HG03108 (cell line): ENCODE results near the gene CCDC175.

Source experiments
- ATAC-seq: cut with Tn5 transposase; IDR thresholded peaks from one replicate; pipeline ENCODE4 v1.9.1; 2021; ENCODE audit warnings: moderate library complexity; ENCODE audit not compliant: unreplicated experiment

The CCDC175 gene

DNA sequence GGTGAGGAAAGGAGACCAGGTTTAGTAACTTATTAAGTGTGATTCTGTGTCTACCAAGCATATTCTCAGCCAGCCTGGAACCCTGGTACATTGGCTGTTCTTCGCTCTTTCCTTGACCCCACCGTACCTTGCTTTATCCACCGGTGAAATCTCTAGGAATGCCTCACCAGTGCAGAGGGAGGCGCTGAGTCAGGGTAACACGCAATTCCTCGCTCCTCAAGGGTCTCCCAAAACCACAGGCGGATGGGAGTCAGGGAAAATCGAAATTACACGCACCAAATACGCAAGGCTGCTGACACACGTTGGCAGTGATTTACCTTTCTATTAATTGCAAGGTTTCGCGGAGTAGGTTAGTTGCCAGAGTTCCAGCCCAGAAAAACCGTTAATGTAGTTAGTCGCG, 93.2 kb downstream of the CCDC175 start:
- ATAC-seq = no peak

DNA sequence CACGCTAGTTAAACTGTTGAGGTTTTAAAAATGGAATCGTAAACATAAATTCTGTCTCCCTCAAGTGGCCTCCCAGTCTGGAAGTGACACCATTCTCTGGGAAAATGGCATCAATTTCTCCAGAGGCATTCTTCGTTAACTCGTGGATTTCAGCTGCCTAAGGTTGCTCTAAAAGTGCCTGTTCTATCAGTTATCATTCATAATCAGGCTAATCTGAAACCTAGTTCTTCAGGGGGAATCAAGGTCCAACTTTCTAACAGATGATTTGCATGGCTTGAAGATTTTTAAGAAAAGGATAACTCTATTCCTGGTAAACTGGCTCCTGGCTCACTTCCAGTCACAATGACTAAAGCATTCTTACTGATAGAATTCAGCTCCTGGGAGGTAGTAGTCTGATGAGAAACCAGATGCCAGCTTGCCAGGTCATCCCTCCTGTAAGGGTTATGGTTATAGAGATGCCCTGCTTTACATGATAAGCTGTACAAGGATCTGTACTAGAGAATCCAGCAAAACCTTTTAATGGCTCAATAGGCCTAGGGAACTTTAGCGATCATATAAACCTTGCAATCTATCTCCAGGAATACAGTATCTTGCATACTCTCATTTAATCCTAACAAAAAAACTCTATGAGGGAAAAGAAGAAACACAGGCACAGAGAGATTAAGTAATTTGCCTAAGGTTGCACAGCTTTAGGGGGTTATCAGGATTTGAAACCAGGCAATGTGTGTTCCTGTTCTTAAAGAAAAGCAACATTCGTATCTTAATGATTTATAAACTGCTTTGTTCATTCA, 93.9 kb downstream of the CCDC175 start:
- ATAC-seq = no peak

DNA sequence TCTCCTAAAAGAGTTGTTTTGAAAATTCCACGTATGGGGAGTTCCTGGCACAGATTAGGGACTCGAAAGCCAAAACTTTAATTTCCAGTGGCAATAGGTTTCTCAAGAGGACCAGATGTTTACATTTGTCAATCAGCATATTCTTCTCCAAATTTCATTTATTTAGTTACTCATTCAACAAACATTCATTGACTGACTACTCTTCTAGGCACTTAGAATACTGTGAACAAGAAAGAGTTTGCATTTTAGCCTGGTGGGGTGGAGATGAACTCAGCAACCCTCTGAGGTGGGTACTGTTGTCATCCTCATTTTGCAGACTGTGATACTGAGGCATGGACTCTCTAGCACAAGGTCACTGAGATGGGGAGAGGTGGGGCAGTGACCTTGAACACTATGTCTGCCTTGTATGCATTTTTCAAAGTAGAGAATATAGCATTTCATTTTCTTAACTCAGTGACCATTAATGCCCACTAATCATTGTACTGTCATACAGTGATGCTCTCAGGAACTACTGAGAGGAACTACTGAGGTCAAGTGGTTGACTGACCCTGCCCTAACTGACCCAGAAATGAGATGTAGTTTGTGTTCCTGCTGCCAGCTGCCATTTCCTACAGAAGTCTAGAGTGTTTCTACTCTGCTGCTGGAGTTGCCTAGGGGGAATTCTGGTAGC, 94.6 kb downstream of the CCDC175 start:
- ATAC-seq = no peak

DNA sequence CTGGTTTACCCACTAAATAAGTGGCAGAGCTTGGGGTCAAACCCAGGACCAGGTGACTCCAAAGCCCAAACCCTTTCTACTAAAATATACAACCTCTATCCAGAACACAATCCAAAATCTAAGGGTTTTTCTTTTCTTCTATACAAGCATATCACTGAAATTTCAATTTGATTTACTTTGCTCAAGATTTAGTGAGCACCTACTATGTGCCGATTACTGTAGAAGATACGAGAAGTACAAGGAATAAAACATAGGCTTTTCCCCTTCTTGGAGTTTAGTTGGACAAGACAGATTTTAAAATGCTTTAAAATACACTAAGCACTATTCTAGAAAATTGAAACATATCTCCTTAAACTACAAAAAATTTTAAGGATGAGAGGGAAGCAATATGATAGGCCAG, 95.2 kb downstream of the CCDC175 start:
- ATAC-seq = no peak

DNA sequence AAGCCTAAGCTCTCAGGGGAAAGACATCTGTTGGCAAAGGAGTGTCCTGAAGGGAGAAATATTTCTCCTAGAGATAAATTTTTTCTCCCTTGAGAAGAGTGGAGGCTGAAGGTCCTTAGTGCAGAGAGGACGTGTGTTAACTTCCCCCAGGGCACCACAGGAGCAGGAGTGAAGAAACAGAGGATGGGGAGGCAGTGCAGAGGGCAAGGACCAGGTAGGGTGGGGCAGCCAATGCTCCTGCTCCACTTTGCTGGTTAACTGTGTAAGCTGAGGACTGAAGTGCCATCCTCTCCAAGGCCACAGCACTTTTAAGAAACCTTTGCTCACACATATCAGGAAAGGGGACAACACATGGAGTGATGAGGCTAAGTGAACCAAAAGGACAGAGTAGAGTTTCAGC, 96.4 kb downstream of the CCDC175 start:
- ATAC-seq = no peak

DNA sequence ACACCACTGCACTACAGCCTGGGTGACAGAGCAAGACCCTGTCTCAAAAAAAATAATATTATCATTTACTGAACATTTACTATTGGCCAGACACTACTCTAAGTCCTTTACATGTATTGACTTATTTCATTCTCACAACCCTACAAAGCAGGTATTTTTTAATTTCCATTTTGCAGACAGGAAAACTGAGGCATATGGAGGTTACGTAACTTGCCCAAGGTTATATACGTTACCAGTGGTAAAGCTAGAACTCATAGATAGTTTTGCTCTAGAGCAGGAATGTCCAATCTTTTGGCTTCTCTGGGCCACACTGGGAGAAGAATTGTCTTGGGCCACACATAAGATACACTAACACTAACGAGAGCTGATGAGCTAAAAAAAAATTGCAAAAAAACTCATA, 98.1 kb downstream of the CCDC175 start:
- ATAC-seq = no peak

DNA sequence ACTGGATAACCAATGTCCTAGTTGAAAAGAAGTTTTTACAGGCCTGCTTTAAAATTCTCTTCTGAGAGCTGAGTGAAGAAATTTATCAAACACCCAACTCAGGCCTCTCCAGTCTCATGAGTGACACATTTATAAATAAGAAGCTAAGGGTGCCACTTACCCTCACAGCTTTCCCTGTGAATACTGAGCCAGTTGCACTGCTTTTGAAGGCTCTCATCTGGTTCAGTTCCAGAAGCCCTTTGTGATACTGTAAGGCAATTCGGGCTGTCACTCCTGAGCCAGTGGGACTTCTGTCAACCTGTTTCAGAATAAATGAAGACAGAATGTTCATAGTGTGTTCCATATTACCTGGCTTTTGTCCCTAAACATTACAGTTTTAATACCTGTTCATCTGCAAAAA, 100.9 kb downstream of the CCDC175 start:
- no peak for ATAC-seq

DNA sequence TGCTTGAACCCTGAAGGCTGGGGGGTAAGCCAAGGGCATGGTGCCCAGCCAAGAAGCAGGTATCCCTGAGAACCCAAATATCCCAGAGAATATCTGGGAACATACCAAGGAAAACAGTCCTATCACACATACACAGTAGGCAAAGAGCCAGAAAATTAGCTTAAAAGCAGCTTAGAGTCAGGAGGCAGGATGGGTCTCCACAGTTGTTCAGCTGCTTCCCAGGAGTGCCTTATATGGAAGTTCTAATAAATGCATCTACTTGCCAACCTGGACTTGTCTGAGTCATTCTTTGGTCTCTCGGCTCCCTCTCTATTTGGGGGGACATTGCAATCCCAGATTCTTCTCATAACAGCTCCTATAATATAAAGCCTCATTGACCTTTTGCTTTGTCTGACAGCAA, 102.4 kb downstream of the CCDC175 start:
- ATAC-seq = no peak

DNA sequence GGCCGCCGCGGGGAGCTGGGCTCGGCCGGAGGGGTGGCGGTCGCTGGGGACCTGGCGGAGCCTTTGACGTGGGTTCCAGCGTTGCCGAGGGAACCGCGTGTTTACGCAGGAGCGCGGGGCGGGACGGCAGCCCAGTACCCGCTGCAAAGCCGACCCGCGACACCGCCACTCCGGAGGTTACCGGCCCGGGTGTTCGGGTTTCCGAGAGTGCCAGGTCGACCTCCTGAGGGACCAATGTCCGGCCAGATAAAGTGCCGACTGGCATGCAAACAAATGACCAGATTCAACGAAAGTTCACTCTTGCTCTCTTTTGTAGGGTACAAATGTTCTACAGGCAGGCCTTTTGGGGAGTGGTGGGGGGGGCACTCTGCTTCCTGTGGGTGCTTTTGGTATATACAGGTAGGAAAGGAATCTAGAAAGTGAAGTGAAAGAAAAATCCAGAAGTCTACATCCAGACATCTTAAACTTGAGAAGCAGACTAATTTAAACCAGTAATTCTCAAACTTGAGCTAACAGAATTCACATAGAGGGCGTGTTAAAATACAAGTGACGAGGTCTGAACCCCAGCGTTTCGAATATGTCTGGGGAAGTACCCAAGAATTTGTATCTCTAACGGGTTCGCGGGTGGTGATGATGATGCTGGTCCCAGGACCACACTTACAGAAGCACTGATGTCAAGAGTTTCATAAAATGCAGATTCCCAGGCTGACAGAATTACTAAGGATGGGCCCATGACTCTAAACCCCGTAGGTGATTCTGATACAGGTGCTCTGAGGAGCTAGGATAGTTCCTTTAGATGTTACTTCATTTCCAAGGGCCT, 111.1 kb downstream of the CCDC175 start, which contains the start of gene GPR135:
Gene GPR135, minus strand, starts transcription at position 65 of the 820 bp plus-strand sequence. CDS start 154 bp downstream, outside the sequence.
- peak; percentile 17 for ATAC-seq

DNA sequence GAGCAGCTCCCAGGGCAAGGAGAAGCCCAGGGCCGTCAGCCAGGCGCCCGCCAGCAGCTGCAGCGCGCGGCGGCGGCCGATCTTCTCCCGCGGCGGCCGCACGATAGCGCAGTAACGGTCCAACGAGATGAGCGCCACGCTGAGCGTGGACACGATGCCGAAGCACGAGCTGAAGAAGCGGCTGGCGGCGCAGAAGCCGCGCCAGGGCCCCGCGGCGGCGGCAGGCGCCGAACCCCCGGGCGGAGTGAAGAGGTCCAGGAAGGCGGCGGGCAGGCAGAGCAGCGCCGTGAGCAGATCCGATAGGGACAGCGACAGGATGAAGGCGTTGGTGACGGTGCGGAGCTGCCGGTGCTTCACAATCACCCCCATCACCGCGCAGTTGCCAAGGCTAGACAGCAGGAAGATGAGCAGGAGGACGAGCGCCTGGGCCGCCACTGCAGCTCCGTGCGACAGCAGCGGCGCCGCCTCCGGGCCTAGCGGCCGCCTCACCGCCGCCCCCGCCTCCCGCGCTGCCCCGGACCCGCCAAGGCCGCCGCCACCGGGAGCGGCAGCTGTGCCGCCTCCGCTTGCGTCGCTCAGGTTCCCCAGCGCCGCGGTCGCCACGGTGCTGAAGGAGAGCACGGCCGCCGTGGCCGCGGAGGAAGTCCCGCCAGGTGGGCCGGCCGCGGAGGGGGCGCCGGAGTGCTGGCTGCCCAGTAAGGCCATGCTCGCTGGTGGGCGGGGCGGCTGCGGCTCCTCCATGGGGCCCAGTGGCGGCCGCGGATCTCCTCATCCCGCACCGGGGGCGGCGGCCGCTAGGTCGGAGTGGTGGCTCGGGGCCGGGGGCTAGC, 111.9 kb downstream of the CCDC175 start:
- peak; percentile 65 for ATAC-seq

DNA sequence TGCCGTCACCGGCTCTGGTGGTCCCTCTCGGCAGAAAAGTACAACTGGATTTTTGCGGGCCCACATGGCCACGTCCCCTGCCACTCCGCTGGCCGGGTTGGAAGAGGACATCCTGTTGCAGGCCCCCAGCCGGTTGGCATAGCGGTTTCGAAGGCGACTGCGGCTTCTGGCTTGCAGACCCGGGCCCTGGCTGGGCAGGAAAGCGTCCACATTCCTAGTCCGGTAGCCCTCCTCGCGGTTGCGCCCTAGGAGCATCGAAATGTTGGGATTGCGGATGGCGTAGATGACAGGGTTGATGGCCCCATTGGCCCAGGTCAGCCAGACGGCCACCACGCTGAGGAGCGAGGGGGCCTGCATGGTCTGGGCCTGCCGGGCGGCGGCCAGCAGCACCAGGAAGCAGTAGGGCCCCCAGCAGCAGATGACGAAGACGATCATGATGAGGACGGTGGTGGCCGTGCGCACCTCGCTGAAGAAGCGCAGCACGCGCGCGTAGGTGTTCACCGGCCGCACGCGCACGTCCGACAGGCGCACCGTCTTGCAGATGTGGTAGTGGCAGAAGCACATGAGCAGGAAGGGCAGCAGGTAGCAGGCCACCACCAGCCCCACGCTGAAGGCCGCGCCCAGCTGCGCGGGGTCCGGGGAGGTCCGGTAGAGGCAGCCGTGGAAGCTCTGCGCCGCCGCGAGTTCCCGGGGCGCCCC, 112.7 kb downstream of the CCDC175 start:
- ATAC-seq = peak; percentile 15

DNA sequence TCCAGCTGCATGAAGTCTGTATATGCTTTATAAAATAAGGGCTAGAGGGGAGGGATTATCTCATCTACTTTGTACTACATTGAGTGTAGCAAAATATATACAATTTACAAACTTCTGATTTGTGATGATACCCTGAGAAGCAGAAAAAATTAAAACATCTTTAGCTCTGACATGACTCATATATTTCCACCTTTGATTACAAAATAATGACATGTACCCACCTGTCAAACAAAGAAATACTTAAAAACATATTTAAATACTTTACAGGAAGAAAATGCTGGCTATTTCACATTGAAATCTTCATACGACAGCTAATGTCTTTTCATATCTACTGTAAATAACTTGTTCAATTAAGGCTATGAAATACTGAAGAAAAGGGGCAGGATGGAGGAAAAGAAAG, 114.7 kb downstream of the CCDC175 start:
- no peak for ATAC-seq

DNA sequence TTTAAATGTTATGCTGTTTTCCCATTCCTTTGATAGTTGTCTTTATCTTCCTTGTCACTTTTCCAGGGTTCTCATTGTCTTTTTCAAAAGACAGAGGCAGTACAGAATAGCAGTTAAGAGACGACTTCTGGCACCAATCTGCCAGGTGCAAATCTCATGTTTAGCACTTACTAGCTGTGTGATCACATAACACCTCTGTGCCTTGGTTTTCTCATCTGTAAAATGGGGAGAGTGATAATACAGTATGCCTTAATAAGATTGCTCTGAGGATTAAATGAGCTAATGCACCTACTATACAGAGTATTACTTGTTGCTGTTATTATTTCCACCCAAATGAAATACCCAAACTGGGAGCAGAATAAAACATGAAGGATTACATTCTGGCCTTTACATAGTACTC, 116.2 kb downstream of the CCDC175 start:
- no peak for ATAC-seq

DNA sequence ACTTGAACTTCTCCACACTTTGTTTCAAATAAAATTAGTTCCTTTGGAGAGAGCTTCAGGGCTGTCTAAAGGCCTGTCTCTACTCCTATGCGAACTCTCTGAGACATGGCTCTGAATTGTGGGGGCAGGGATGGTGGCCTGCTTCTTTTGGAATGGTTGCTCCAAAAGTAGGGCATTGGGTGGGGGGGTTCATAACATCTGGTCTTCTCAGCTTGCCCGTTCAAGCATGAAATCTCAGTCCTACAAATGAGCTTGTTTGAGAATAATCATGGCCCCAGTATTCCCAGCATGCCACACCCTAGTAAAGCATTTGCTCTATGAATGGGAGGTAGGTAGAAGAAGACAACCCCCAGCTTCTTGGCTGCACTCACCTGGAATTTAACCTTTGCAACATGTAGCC, 118.1 kb downstream of the CCDC175 start:
- no peak for ATAC-seq

DNA sequence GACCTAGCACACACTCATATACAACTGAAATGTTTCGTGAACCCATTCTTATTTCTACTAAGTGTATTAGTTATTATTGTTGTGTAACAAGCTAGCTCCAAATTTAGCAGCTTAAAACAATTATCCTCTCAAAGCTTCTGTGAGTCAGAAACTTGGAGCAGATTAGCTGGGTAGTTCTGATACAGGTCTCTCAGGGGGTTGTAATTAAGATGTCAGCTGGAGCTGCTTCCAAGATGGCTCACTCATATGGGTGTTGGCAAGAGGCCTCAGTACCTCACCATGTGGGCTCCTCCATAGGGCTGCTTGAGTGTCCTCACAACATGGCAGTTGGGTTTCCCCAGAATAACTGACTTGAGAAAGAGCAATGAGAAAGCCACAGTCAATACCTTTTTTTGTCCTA, 121.2 kb downstream of the CCDC175 start:
- ATAC-seq = no peak
